ENCODE data around the gene MYLK.

Gene MYLK

DNA sequence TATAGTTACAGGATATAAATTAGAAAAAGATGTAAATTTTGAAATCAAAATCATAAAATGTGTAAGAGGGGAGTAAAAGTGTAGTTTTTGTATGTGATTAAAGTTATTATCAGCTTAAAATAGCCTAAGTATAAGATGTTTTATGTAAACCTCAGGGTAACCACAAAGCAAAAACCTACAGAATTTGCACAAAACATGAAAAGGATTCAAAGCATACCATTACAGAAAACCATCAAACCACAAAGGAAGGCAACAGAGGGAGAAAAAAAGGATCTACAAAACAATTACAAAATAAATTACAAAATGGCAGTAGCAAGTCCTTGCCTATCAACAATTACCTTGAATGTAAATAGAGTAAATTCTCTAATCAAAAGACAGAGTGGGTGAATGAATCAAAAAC lies 36.7 kb upstream of the MYLK start:
- no peak for DNase-seq (ENCODE audit: low spot score)
- no peak overlapping the region for H2AK5ac ChIP-seq (ENCODE audit: low read depth, low read length)
- H2BK5ac ChIP-seq (ENCODE audit: low read length): no peak overlapping the region
- H3K4ac ChIP-seq (ENCODE audit: low read length): no peak overlapping the region
- H4K91ac ChIP-seq (ENCODE audit: low read depth, low read length, poor library complexity): no peak overlapping the region
- peaks cover 8 to 64% of the 10 kb centered on the region in 2 donors for H3K9me3 ChIP-seq (replicated peaks in 1 of 2; ENCODE audit: control insufficient read depth in 2 of 2, insufficient read depth in 1 of 2, low read depth in 1 of 2, low read length in 2 of 2)
- no peak overlapping the region for H2BK15ac ChIP-seq (ENCODE audit: low read length)
- H2BK12ac ChIP-seq (ENCODE audit: low read length): no peak overlapping the region
- no peak overlapping the region for H3K4me3 ChIP-seq (ENCODE audit: low read length in 2 of 2)
- no peak overlapping the region for H3K18ac ChIP-seq (ENCODE audit: low read length)
- H3K4me1 ChIP-seq (ENCODE audit: control insufficient read depth in 2 of 2, insufficient read depth in 1 of 2, low read depth in 1 of 2, low read length in 2 of 2): no peaks in the 10 kb centered on the region
- H4K8ac ChIP-seq (ENCODE audit: low read depth, low read length): no peak overlapping the region
- no peak overlapping the region for H3K9ac ChIP-seq (ENCODE audit: low read depth, low read length, poor library complexity)
- no peak overlapping the region for H2BK120ac ChIP-seq (ENCODE audit: low read depth, low read length)
- H3K27ac ChIP-seq (replicated peaks; ENCODE audit: low read length): no peak overlapping the region
- H2AFZ ChIP-seq (ENCODE audit: low read length): no peak overlapping the region
- H3K79me1 ChIP-seq (ENCODE audit: low read depth, low read length): peaks cover 6% of the 10 kb centered on the region
- no peak overlapping the region for H3K23ac ChIP-seq (ENCODE audit: low read depth, low read length, poor library complexity)
- peaks cover 12 to 99% of the 10 kb centered on the region in 2 donors for H3K36me3 ChIP-seq (replicated peaks in 1 of 2; ENCODE audit: control insufficient read depth in 2 of 2, insufficient read depth in 2 of 2, low read length in 2 of 2)
- no peak overlapping the region for H3K4me2 ChIP-seq (ENCODE audit: insufficient read depth, low read length, poor library complexity, severe bottlenecking)
- no peak overlapping the region for H3K14ac ChIP-seq (ENCODE audit: low read length)
- no peaks in the 10 kb centered on the region for H3K27me3 ChIP-seq (ENCODE audit: control insufficient read depth in 3 of 3, insufficient read depth in 3 of 3, low read depth in 1 of 3, low read length in 3 of 3)

DNA sequence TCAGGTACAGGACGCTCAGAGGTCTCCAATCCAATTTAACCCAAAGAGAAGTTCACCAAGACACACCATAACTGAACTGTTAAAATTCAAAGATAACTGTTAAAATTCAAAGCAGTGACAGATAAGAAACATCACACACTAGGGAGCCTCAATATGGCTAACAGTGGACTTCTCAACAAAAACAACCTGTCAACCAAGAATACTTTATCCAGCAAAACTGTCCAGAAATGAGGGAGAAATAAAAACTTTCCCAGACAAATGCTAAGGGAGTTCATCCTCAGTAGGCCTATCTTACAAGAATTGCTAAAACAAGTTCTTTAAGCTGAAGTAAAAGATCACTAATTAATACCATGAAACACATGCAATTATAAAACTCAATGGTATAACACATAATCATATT lies 36.3 kb upstream of the MYLK start:
- Histone ChIP-seq H3K79me1 (ENCODE audit: low read depth, low read length) (peaks cover 6% of the 10 kb centered on the region), H2AFZ (ENCODE audit: low read length) (no peak overlapping the region), H3K9me3 (replicated peaks in 1 of 2; ENCODE audit: control insufficient read depth in 2 of 2, insufficient read depth in 1 of 2, low read depth in 1 of 2, low read length in 2 of 2) (peaks cover 8 to 64% of the 10 kb centered on the region in 2 donors), H3K27me3 (ENCODE audit: control insufficient read depth in 3 of 3, insufficient read depth in 3 of 3, low read depth in 1 of 3, low read length in 3 of 3) (no peaks in the 10 kb centered on the region), H3K4ac (ENCODE audit: low read length) (no peak overlapping the region), H3K36me3 (replicated peaks in 1 of 2; ENCODE audit: control insufficient read depth in 2 of 2, insufficient read depth in 2 of 2, low read length in 2 of 2) (peaks cover 12 to 99% of the 10 kb centered on the region in 2 donors), H4K91ac (ENCODE audit: low read depth, low read length, poor library complexity) (no peak overlapping the region), H3K23ac (ENCODE audit: low read depth, low read length, poor library complexity) (no peak overlapping the region), H3K4me3 (ENCODE audit: low read length in 2 of 2) (no peak overlapping the region), H3K27ac (replicated peaks; ENCODE audit: low read length) (no peak overlapping the region), H2BK5ac (ENCODE audit: low read length) (no peak overlapping the region), H3K14ac (ENCODE audit: low read length) (no peak overlapping the region), H2BK120ac (ENCODE audit: low read depth, low read length) (no peak overlapping the region), H3K4me2 (ENCODE audit: insufficient read depth, low read length, poor library complexity, severe bottlenecking) (no peak overlapping the region), H2BK15ac (ENCODE audit: low read length) (no peak overlapping the region), H3K9ac (ENCODE audit: low read depth, low read length, poor library complexity) (no peak overlapping the region), H2BK12ac (ENCODE audit: low read length) (no peak overlapping the region), H3K4me1 (ENCODE audit: control insufficient read depth in 2 of 2, insufficient read depth in 1 of 2, low read depth in 1 of 2, low read length in 2 of 2) (no peaks in the 10 kb centered on the region), H3K18ac (ENCODE audit: low read length) (no peak overlapping the region), H4K8ac (ENCODE audit: low read depth, low read length) (no peak overlapping the region), H2AK5ac (ENCODE audit: low read depth, low read length) (no peak overlapping the region)
- DNase-seq (ENCODE audit: low spot score): no peak
- no CpG with 5 or more reads among the region's 1 CpG for WGBS, 2 donors (ENCODE audit: extremely low coverage in 2 of 2, insufficient read length in 2 of 2, insufficient replicate concordance in 1 of 2)

DNA sequence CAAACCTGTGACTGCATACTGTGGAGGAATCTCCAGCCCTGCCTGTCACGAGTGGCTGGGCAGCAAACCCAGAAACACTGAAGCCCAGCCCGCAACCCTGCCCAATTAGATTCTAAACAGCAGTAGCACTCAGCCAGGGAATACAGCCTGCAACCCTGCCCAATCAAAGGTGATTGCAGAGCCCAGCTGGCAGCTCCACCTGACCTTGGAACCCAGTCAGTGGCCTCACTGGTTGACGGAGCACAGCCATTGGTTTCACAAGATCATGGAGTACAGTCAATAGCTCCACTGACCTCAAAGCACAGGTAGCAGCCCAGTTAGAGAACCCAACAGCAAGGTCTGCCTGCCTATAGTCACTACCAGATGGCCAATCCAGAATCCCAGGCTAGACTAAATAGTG lies 35.2 kb upstream of the MYLK start:
- no peak overlapping the region for H3K4me2 ChIP-seq (ENCODE audit: insufficient read depth, low read length, poor library complexity, severe bottlenecking)
- no peak overlapping the region for H3K23ac ChIP-seq (ENCODE audit: low read depth, low read length, poor library complexity)
- no peak overlapping the region for H2AFZ ChIP-seq (ENCODE audit: low read length)
- H3K4me1 ChIP-seq (ENCODE audit: control insufficient read depth in 2 of 2, insufficient read depth in 1 of 2, low read depth in 1 of 2, low read length in 2 of 2): peaks cover 0 to 1% of the 10 kb centered on the region in 2 donors
- H2BK15ac ChIP-seq (ENCODE audit: low read length): no peak overlapping the region
- H3K9me3 ChIP-seq (replicated peaks in 1 of 2; ENCODE audit: control insufficient read depth in 2 of 2, insufficient read depth in 1 of 2, low read depth in 1 of 2, low read length in 2 of 2): peaks cover 8 to 62% of the 10 kb centered on the region in 2 donors
- H3K14ac ChIP-seq (ENCODE audit: low read length): no peak overlapping the region
- peak overlapping the region; percentile 22 for H4K91ac ChIP-seq (ENCODE audit: low read depth, low read length, poor library complexity)
- no peak overlapping the region for H3K9ac ChIP-seq (ENCODE audit: low read depth, low read length, poor library complexity)
- no peak overlapping the region for H3K18ac ChIP-seq (ENCODE audit: low read length)
- no peaks in the 10 kb centered on the region for H3K27me3 ChIP-seq (ENCODE audit: control insufficient read depth in 3 of 3, insufficient read depth in 3 of 3, low read depth in 1 of 3, low read length in 3 of 3)
- H3K4me3 ChIP-seq (ENCODE audit: low read length in 2 of 2): peak overlapping the region in 1 of 2 donors; percentile 0
- H2AK5ac ChIP-seq (ENCODE audit: low read depth, low read length): no peak overlapping the region
- no CpG with 5 or more reads among the region's 3 CpGs for WGBS, 2 donors (ENCODE audit: extremely low coverage in 2 of 2, insufficient read length in 2 of 2, insufficient replicate concordance in 1 of 2)
- peaks cover 16 to 99% of the 10 kb centered on the region in 2 donors for H3K36me3 ChIP-seq (replicated peaks in 1 of 2; ENCODE audit: control insufficient read depth in 2 of 2, insufficient read depth in 2 of 2, low read length in 2 of 2)
- no peak overlapping the region for H3K4ac ChIP-seq (ENCODE audit: low read length)
- H3K27ac ChIP-seq (replicated peaks; ENCODE audit: low read length): no peak overlapping the region
- H3K79me1 ChIP-seq (ENCODE audit: low read depth, low read length): peaks cover 6% of the 10 kb centered on the region
- H4K8ac ChIP-seq (ENCODE audit: low read depth, low read length): peak overlapping the region; percentile 1
- no peak overlapping the region for H2BK5ac ChIP-seq (ENCODE audit: low read length)
- no peak overlapping the region for H2BK12ac ChIP-seq (ENCODE audit: low read length)
- H2BK120ac ChIP-seq (ENCODE audit: low read depth, low read length): no peak overlapping the region
- no peak for DNase-seq (ENCODE audit: low spot score)

DNA sequence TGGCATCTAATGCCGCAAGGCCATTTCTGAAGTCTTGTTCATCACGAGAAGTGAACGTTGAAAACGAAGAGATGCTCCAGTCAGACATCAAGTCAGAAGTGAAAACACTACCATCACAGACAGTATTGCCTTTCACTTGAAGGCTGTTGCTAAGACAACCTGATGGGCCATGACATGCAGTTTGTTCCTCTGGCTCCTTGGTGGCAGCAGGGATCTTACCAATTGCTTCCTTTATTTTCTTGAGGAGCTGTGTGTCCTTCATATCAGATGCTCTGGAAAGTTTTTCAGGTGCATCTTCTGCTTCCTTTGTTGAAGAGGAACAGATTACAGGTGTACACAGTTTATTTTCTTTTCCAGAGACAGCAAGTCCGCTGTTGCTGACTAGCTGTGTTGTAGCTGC lies 30.7 kb upstream of the MYLK start:
- H2BK120ac ChIP-seq (ENCODE audit: low read depth, low read length): no peak overlapping the region
- H2AFZ ChIP-seq (ENCODE audit: low read length): no peak overlapping the region
- peaks cover 6% of the 10 kb centered on the region for H3K79me1 ChIP-seq (ENCODE audit: low read depth, low read length)
- H3K4me2 ChIP-seq (ENCODE audit: insufficient read depth, low read length, poor library complexity, severe bottlenecking): no peak overlapping the region
- H3K4ac ChIP-seq (ENCODE audit: low read length): no peak overlapping the region
- H3K4me3 ChIP-seq (ENCODE audit: low read length in 2 of 2): no peak overlapping the region
- H2BK15ac ChIP-seq (ENCODE audit: low read length): no peak overlapping the region
- H3K18ac ChIP-seq (ENCODE audit: low read length): no peak overlapping the region
- H3K9ac ChIP-seq (ENCODE audit: low read depth, low read length, poor library complexity): no peak overlapping the region
- no peak overlapping the region for H4K91ac ChIP-seq (ENCODE audit: low read depth, low read length, poor library complexity)
- no peak overlapping the region for H3K14ac ChIP-seq (ENCODE audit: low read length)
- H2BK12ac ChIP-seq (ENCODE audit: low read length): no peak overlapping the region
- H4K8ac ChIP-seq (ENCODE audit: low read depth, low read length): no peak overlapping the region
- H3K23ac ChIP-seq (ENCODE audit: low read depth, low read length, poor library complexity): no peak overlapping the region
- no peak overlapping the region for H2BK5ac ChIP-seq (ENCODE audit: low read length)
- H3K4me1 ChIP-seq (ENCODE audit: control insufficient read depth in 2 of 2, insufficient read depth in 1 of 2, low read depth in 1 of 2, low read length in 2 of 2): peaks cover 0 to 1% of the 10 kb centered on the region in 2 donors
- peaks cover 12 to 71% of the 10 kb centered on the region in 2 donors for H3K36me3 ChIP-seq (replicated peaks in 1 of 2; ENCODE audit: control insufficient read depth in 2 of 2, insufficient read depth in 2 of 2, low read length in 2 of 2)
- H3K27ac ChIP-seq (replicated peaks; ENCODE audit: low read length): no peak overlapping the region
- no peak overlapping the region for H2AK5ac ChIP-seq (ENCODE audit: low read depth, low read length)
- no CpG with 5 or more reads among the region's 5 CpGs for WGBS, 2 donors (ENCODE audit: extremely low coverage in 2 of 2, insufficient read length in 2 of 2, insufficient replicate concordance in 1 of 2)
- H3K27me3 ChIP-seq (ENCODE audit: control insufficient read depth in 3 of 3, insufficient read depth in 3 of 3, low read depth in 1 of 3, low read length in 3 of 3): no peaks in the 10 kb centered on the region
- H3K9me3 ChIP-seq (replicated peaks in 1 of 2; ENCODE audit: control insufficient read depth in 2 of 2, insufficient read depth in 1 of 2, low read depth in 1 of 2, low read length in 2 of 2): peaks cover 3 to 19% of the 10 kb centered on the region in 2 donors
- no peak for DNase-seq (ENCODE audit: low spot score)

Measured in neuronal stem cell (in vitro differentiated cells).